ENCODE results near the gene ATP1A4. TPM values are rescaled to one million over a fixed set of nuclear protein-coding genes. Genes with fewer than 3 reads are reported as not detected.

ATP1A4 gene
- total and polyA plus RNA-seq, 9 of the 15 experiments (the other 6 are each of a cell fraction or from before 2014, with no cell fraction given) = 0.07 TPM; not detected in 8

DNA sequence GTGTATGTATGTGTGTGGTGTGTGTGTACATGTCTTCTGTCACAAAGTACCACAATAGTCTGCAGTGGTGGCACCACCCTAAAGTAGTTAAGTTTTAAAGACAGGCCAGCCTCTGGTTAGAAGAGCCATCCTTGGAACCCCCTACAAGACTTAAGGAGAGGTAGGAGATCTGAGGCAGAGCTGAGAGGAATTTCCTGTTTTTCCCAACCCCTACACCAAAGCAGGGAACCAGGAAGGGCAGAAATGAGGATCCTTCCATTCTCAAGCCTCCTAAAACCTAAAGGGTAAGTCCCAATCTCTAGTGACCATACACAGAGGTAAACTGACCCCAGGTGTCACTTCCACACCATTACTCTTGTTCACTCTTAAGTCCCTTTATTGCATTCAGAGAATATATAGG lies 64.9 kb downstream of the ATP1A4 start:
- TF ChIP-seq HMG20B (CRISPR knock-in tag; IDR thresholded peaks at IDR 0.05) = no peak
- no peak for TF ChIP-seq ZC3H8 (IDR thresholded peaks at IDR 0.05)
- no peak for TF ChIP-seq NR2C2 (CRISPR knock-in tag; IDR thresholded peaks at IDR 0.05)
- no peak for TF ChIP-seq NR2C2 (tag; IDR thresholded peaks at IDR 0.05)
- no peak for TF ChIP-seq PTTG1 (tag; IDR thresholded peaks at IDR 0.05; ENCODE audit: low read depth)
- no peak for TF ChIP-seq TBP (optimal IDR thresholded peaks at IDR 0.05; ENCODE audit: low read depth, low read length)
- no peak for TF ChIP-seq ELF4 (CRISPR knock-in tag; IDR thresholded peaks at IDR 0.05)
- TF ChIP-seq ZBED1 (IDR thresholded peaks at IDR 0.05) = no peak
- in situ Hi-C loops (cut with MboI) = no loop called here
- POLR2A ChIA-PET = interaction anchor here (0.6 to 1.2 kb wide), 5 partner anchors 10 to 31 kb away, joined by 3 to 4 read pairs (median 3); no protein-coding TSS in a partner anchor
- Histone ChIP-seq H4K20me1 (replicated peaks; ENCODE audit: control insufficient read depth, insufficient read depth, low read length) (peaks cover 2% of the 10 kb centered on the region; the same call in 1 of the 2 replicates), H3K9me1 (ENCODE audit: control insufficient read depth, insufficient read depth, low read length) (no peaks in the 10 kb centered on the region), H3K9ac (ENCODE audit: insufficient read depth in 1 of 2, low read depth in 2 of 2, low read length in 2 of 2) (no peak overlapping the region), H3K27ac (ENCODE audit: extremely low read depth, low read depth, low read length) (no peak overlapping the region), H3K9me3 (replicated peaks; ENCODE audit: control insufficient read depth, insufficient read depth, low read depth, low read length) (no peaks in the 10 kb centered on the region), H3K36me3 (ENCODE audit: control insufficient read depth, insufficient read depth, low read length) (peaks cover 98% of the 10 kb centered on the region), H3K79me2 (ENCODE audit: control insufficient read depth, insufficient read depth, low read length) (no peaks in the 10 kb centered on the region), H2AFZ (ENCODE audit: low read depth, low read length) (no peak overlapping the region), H3K4me1 (replicated peaks in 1 of 2; ENCODE audit: control insufficient read depth in 2 of 2, insufficient read depth in 2 of 2, low read length in 2 of 2) (no peaks in the 10 kb centered on the region), H3K4me2 (ENCODE audit: insufficient read depth, low read length) (no peak overlapping the region), H3K4me3 (no peak overlapping the region), H3K27me3 (ENCODE audit: control insufficient read depth in 2 of 2, insufficient read depth in 2 of 2, low read length in 2 of 2) (no peaks in the 10 kb centered on the region)
- CTCF ChIA-PET (ENCODE audit: low intra/inter-chr PET ratio) = interaction anchor here (1.0 kb wide), 1 partner anchor 24 kb away, joined by 3 read pairs; no protein-coding TSS in a partner anchor
- FAIRE-seq (peak; percentile 26), ATAC-seq (no peak), DNase-seq (ENCODE audit: extremely low read depth in 1 of 4, low spot score in 3 of 4) (no peak)
- no TSS peak for BruUV-seq (replicated peaks)
- intact Hi-C loops (cut with micrococcal nuclease) = no loop called here

Data from K562 (cell line).